ENCODE data around the gene ARHGEF1. TPM values are rescaled to one million over a fixed set of nuclear protein-coding genes. Genes with fewer than 3 reads are reported as not detected.

ARHGEF1 gene
- total RNA-seq, 6 experiments from 2014 or later, result 63.8 to 73.3 (median 68.2) TPM

DNA sequence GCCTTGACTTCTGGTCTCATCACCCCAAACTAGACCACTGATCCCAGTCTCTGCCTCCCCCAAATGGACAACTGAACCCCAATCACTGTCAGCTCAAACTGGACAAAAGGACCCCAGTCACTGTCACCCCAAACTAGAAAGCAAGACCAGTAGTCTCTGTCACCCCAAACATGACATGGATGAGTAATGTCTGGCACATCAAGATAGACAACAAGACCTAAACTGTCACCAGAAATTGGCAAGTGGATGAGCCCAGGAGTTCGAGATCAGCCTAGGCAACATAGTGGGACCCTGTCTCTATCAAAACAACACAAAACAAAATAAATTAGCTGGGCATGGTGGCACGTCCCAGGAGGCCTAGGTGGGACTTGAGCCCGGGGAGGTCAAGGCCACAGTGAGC lies 64.1 kb downstream of the ARHGEF1 start:
- H3K36me3 Mint-ChIP-seq (ENCODE audit: low read depth), result no peaks in the 10 kb centered on the region
- H3K27me3 Mint-ChIP-seq (ENCODE audit: insufficient read depth), result peaks cover 3% of the 10 kb centered on the region
- no peak overlapping the region for H3K4me3 Mint-ChIP-seq
- H3K27ac Mint-ChIP-seq, result no peak overlapping the region
- peaks cover 5% of the 10 kb centered on the region; the same call in 1 of the 2 replicates for H3K4me1 Mint-ChIP-seq (ENCODE audit: low read depth)
- H3K9me3 Mint-ChIP-seq, result no peaks in the 10 kb centered on the region
- no peak for DNase-seq
- TF ChIP-seq, protein P1, sequence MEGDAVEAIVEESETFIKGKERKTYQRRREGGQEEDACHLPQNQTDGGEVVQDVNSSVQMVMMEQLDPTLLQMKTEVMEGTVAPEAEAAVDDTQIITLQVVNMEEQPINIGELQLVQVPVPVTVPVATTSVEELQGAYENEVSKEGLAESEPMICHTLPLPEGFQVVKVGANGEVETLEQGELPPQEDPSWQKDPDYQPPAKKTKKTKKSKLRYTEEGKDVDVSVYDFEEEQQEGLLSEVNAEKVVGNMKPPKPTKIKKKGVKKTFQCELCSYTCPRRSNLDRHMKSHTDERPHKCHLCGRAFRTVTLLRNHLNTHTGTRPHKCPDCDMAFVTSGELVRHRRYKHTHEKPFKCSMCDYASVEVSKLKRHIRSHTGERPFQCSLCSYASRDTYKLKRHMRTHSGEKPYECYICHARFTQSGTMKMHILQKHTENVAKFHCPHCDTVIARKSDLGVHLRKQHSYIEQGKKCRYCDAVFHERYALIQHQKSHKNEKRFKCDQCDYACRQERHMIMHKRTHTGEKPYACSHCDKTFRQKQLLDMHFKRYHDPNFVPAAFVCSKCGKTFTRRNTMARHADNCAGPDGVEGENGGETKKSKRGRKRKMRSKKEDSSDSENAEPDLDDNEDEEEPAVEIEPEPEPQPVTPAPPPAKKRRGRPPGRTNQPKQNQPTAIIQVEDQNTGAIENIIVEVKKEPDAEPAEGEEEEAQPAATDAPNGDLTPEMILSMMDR (IDR thresholded peaks at IDR 0.05), result no peak

DNA sequence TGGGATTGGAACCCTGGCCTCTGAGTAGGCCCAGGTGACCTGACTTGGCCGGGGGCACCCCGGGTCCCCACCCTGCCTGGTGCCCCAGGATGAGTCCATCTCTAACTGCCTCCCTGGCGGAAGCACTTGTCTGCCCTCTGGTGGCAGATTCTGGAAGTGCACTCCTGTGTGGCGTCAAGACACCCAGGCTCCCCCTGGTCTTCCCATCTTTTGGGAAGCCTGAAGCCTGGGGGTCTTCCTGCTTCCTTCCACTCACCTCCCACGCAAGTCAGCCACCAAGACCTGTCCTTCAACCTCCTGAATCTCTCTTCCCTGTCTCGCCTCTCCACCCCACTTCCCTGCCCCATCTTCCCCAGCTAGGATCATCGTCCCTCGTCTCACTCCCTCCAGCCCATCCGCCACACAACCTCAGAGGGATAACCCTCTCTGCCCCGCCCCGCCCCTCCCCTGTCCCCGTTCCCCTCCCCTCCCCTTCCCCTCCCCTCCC lies 68.7 kb downstream of the ARHGEF1 start:
- peak; percentile 56 for DNase-seq
- no peak overlapping the region for H3K27ac Mint-ChIP-seq
- H3K27me3 Mint-ChIP-seq (ENCODE audit: insufficient read depth), result no peaks in the 10 kb centered on the region; the same call in 1 of the 2 replicates
- TF ChIP-seq, protein P1 (IDR thresholded peaks at IDR 0.05), result peak; percentile 99
- no peaks in the 10 kb centered on the region for H3K9me3 Mint-ChIP-seq
- H3K36me3 Mint-ChIP-seq (ENCODE audit: low read depth), result no peaks in the 10 kb centered on the region
- peak overlapping the region; percentile 75 for H3K4me3 Mint-ChIP-seq
- peaks cover 5% of the 10 kb centered on the region; the same call in 1 of the 2 replicates for H3K4me1 Mint-ChIP-seq (ENCODE audit: low read depth)

DNA sequence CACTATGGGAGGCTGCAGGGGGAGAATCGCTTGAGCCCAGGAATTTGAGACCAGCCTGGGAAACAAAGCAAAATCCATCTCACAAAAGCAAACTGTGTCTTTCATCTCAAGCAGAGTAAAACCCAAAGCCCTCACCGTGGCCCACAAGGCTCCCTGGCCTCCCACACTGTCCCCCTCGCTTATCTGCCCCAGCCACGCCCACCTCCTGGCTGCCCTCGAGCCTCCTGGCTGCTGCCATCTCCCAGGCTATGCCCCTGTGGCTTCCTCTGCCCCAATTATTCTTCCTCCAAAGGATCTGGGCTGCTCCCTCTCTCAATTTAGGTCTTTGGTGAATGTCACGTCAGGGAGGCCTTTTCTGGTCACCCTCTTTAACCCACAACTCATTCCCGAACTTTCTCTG lies 72.5 kb downstream of the ARHGEF1 start:
- peaks cover 9% of the 10 kb centered on the region for H3K36me3 Mint-ChIP-seq (ENCODE audit: low read depth)
- DNase-seq, result no peak
- no peaks in the 10 kb centered on the region for H3K9me3 Mint-ChIP-seq
- H3K27me3 Mint-ChIP-seq (ENCODE audit: insufficient read depth), result peaks cover 4% of the 10 kb centered on the region
- TF ChIP-seq, protein P1 (IDR thresholded peaks at IDR 0.05), result no peak
- H3K27ac Mint-ChIP-seq, result no peak overlapping the region
- no peak overlapping the region for H3K4me3 Mint-ChIP-seq
- peaks cover 26% of the 10 kb centered on the region for H3K4me1 Mint-ChIP-seq (ENCODE audit: low read depth)

DNA sequence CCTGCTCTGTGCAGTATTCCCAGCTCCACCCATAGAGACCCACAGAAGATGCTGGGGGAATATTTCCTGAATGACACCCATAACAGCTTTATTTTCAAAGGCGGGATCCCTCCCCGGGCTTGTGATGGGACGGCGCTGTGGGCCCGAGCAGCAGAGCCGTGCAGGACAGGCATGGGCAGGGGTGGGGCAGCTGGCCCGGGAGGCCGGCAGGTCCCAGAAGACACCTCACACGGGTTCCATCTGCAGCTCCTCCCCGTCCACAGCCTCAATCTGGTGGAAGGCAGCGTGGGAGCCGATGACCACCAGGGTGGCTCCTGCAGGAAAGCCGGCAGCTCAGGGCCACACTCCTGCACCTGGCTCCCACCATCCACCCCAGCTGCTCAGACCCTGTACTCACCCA lies 73.6 kb downstream of the ARHGEF1 start:
- Mint-ChIP-seq H3K4me3 (no peak overlapping the region), H3K27ac (no peak overlapping the region), H3K27me3 (ENCODE audit: insufficient read depth) (peaks cover 4% of the 10 kb centered on the region), H3K4me1 (ENCODE audit: low read depth) (peaks cover 25% of the 10 kb centered on the region), H3K9me3 (no peaks in the 10 kb centered on the region), H3K36me3 (ENCODE audit: low read depth) (peaks cover 9% of the 10 kb centered on the region)
- TF ChIP-seq, protein P1 (IDR thresholded peaks at IDR 0.05), result no peak
- no peak for DNase-seq

Small RNA genes within 50 kb of the gene (microRNA-seq; reads per million reads assigned to microRNA genes)
- 2.3 reads per million for gene MIR6797

Other genes with a start within 250 kb of the ARHGEF1 start
- not detected for gene CEACAM7, start 194.9 kb upstream of the ARHGEF1 start, total RNA-seq (2021; fragmentation: NEBNext Ultra II Directional; extraction: Animal tissue kit (Norgen Biotek cat#: 25700))
- gene CEACAM5, start 174.6 kb upstream of the ARHGEF1 start, total RNA-seq (2021; fragmentation: NEBNext Ultra II Directional; extraction: Animal tissue kit (Norgen Biotek cat#: 25700)), result under 1 TPM in 1 of 6 experiments, not detected in 5; 0.31 TPM
- gene CEACAM6, start 127.7 kb upstream of the ARHGEF1 start, total RNA-seq (2021; fragmentation: NEBNext Ultra II Directional; extraction: Animal tissue kit (Norgen Biotek cat#: 25700)), result not detected
- gene CEACAM3, start 86.6 kb upstream of the ARHGEF1 start, total RNA-seq (2021; fragmentation: NEBNext Ultra II Directional; extraction: Animal tissue kit (Norgen Biotek cat#: 25700)), result not detected
- not detected for gene LYPD4, start 38.5 kb upstream of the ARHGEF1 start, total RNA-seq (2021; fragmentation: NEBNext Ultra II Directional; extraction: Animal tissue kit (Norgen Biotek cat#: 25700))
- gene DMRTC2, start 38.1 kb upstream of the ARHGEF1 start, total RNA-seq (2021; fragmentation: NEBNext Ultra II Directional; extraction: Animal tissue kit (Norgen Biotek cat#: 25700)), result not detected
- gene RPS19, start 22.9 kb upstream of the ARHGEF1 start, total RNA-seq (2021; fragmentation: NEBNext Ultra II Directional; extraction: Animal tissue kit (Norgen Biotek cat#: 25700)), result 1,000 to 10,000 TPM; 2,312 to 2,495 (median 2,438) TPM
- under 1 TPM in 4 of 6 experiments, not detected in 2; 0.23 to 0.62 (median 0.35) TPM for gene CD79A, start 5.9 kb upstream of the ARHGEF1 start, total RNA-seq (2021; fragmentation: NEBNext Ultra II Directional; extraction: Animal tissue kit (Norgen Biotek cat#: 25700))
- gene ERFL, start 45.3 kb downstream of the ARHGEF1 start, total RNA-seq (2021; fragmentation: NEBNext Ultra II Directional; extraction: Animal tissue kit (Norgen Biotek cat#: 25700)), result under 1 TPM in 4 of 6 experiments, not detected in 2; 0.09 to 0.17 (median 0.12) TPM
- gene RABAC1, start 76.1 kb downstream of the ARHGEF1 start, total RNA-seq (2021; fragmentation: NEBNext Ultra II Directional; extraction: Animal tissue kit (Norgen Biotek cat#: 25700)), result 100 to 1,000 TPM; 245 to 349 (median 258) TPM
- under 1 TPM in 4 of 6 experiments, not detected in 2; 0.10 to 0.66 (median 0.33) TPM for gene ATP1A3, start 111.0 kb downstream of the ARHGEF1 start, total RNA-seq (2021; fragmentation: NEBNext Ultra II Directional; extraction: Animal tissue kit (Norgen Biotek cat#: 25700))
- under 1 TPM in 5 of 6 experiments, not detected in 1; 0.07 to 0.19 (median 0.13) TPM for gene GRIK5, start 187.0 kb downstream of the ARHGEF1 start, total RNA-seq (2021; fragmentation: NEBNext Ultra II Directional; extraction: Animal tissue kit (Norgen Biotek cat#: 25700))
- 10 to 100 TPM; 14.0 to 16.5 (median 15.1) TPM for gene ZNF574, start 193.0 kb downstream of the ARHGEF1 start, total RNA-seq (2021; fragmentation: NEBNext Ultra II Directional; extraction: Animal tissue kit (Norgen Biotek cat#: 25700))
- 10 to 100 TPM in 1 of 6 experiments, 1 to 10 TPM in 5; 6.4 to 11.0 (median 7.8) TPM for gene POU2F2, start 249.3 kb downstream of the ARHGEF1 start, total RNA-seq (2021; fragmentation: NEBNext Ultra II Directional; extraction: Animal tissue kit (Norgen Biotek cat#: 25700))